ENCODE data around the gene SCYL1. TPM values are rescaled to one million over a fixed set of nuclear protein-coding genes. Genes with fewer than 3 reads are reported as not detected.

The SCYL1 gene
- total and polyA plus RNA-seq, 2 experiments from 2014 or later, result 52.7 to 66.1 TPM

- no peak overlapping the region for H3K4me3 ChIP-seq
- peaks cover 38% of the 10 kb centered on the region for H3K4me1 Mint-ChIP-seq
- ATAC-seq (peak; percentile 6), DNase-seq (ENCODE audit: low spot score) (no peak)
- H3K9me3 Mint-ChIP-seq, result peaks cover 2% of the 10 kb centered on the region; the same call in 1 of the 3 replicates
- peaks cover 18% of the 10 kb centered on the region for H3F3A ChIP-seq (replicated peaks; ENCODE audit: low read depth)
- H3K27me3 Mint-ChIP-seq (ENCODE audit: insufficient read depth, low read depth, poor library complexity), result peaks cover 9% of the 10 kb centered on the region
- H3K79me2 ChIP-seq (replicated peaks; ENCODE audit: insufficient read depth), result peaks cover 9% of the 10 kb centered on the region
- peak overlapping the region; percentile 43 for H2AFZ ChIP-seq
- no peaks in the 10 kb centered on the region for H3K9me2 ChIP-seq (ENCODE audit: insufficient read depth)
- no peaks in the 10 kb centered on the region; the same call in 2 of the 3 replicates for H3K36me3 Mint-ChIP-seq (ENCODE audit: low read depth)
- no peaks in the 10 kb centered on the region for H3K27me3 ChIP-seq (ENCODE audit: insufficient read depth)
- H3K4me2 ChIP-seq, result peak overlapping the region; percentile 1
- H4K20me1 ChIP-seq (replicated peaks; ENCODE audit: insufficient read depth), result no peaks in the 10 kb centered on the region
- H3K36me3 ChIP-seq (ENCODE audit: insufficient read depth), result no peaks in the 10 kb centered on the region
- no peak overlapping the region for H3K27ac Mint-ChIP-seq
- no peak for TF ChIP-seq ZNF331 (CRISPR knock-in tag; IDR thresholded peaks at IDR 0.05; ENCODE audit: low read depth)
- TF ChIP-seq NANOG (IDR thresholded peaks at IDR 0.05; ENCODE audit: borderline replicate concordance), result no peak
- TF ChIP-seq CTCF (conservative IDR thresholded peaks at IDR 0.05; ENCODE audit: low read depth in 2 of 2), result 0 out of 4 replicates have a peak, but pooled peaks of 1 of the 2 experiments have one; percentile 12
- TF ChIP-seq EZH2phosphoT487 (IDR thresholded peaks at IDR 0.05; ENCODE audit: unreplicated experiment), result no peak
- no peak for TF ChIP-seq REST (IDR thresholded peaks at IDR 0.05; ENCODE audit: unreplicated experiment)
- no peak overlapping the region for H3K4me3 Mint-ChIP-seq
- peaks cover 31% of the 10 kb centered on the region for H3K4me1 ChIP-seq (ENCODE audit: insufficient read depth)
- H3K27ac ChIP-seq (ENCODE audit: low read depth), result peak overlapping the region; percentile 76
These were observed 46.3 kb upstream of the SCYL1 start for GRCh38 chr11:65478388-65479183.

GRCh38 chr11:65479184-65480145 lies 45.4 kb upstream of the SCYL1 start:
- ATAC-seq (peak; percentile 65), DNase-seq (ENCODE audit: low spot score) (peak; percentile 83)
- Histone ChIP-seq H3K27me3 (ENCODE audit: insufficient read depth) (no peaks in the 10 kb centered on the region), H3F3A (replicated peaks; ENCODE audit: low read depth) (peaks cover 18% of the 10 kb centered on the region), H3K27ac (ENCODE audit: low read depth) (peak overlapping the region; percentile 76; the same call in 1 of the 2 replicates), H2AFZ (peak overlapping the region; percentile 65), H3K9me2 (ENCODE audit: insufficient read depth) (no peaks in the 10 kb centered on the region), H3K4me3 (no peak overlapping the region), H3K4me1 (ENCODE audit: insufficient read depth) (peaks cover 34% of the 10 kb centered on the region), H3K36me3 (ENCODE audit: insufficient read depth) (no peaks in the 10 kb centered on the region), H3K79me2 (replicated peaks; ENCODE audit: insufficient read depth) (peaks cover 9% of the 10 kb centered on the region), H3K4me2 (peak overlapping the region; percentile 42), H4K20me1 (replicated peaks; ENCODE audit: insufficient read depth) (no peaks in the 10 kb centered on the region)
- H3K4me1 Mint-ChIP-seq, result peaks cover 38% of the 10 kb centered on the region
- peak overlapping the region; percentile 5; the same call in 1 of the 3 replicates for H3K4me3 Mint-ChIP-seq
- H3K9me3 Mint-ChIP-seq, result peaks cover 2% of the 10 kb centered on the region; the same call in 1 of the 3 replicates
- H3K27ac Mint-ChIP-seq, result peak overlapping the region; percentile 69; the same call in 1 of the 2 replicates
- no peaks in the 10 kb centered on the region; the same call in 2 of the 3 replicates for H3K36me3 Mint-ChIP-seq (ENCODE audit: low read depth)
- H3K27me3 Mint-ChIP-seq (ENCODE audit: insufficient read depth, low read depth, poor library complexity), result peaks cover 9% of the 10 kb centered on the region
- TF ChIP-seq ZNF114 (CRISPR knock-in tag; IDR thresholded peaks at IDR 0.05) (no peak), CTCF (conservative IDR thresholded peaks at IDR 0.05; ENCODE audit: low read depth in 2 of 2) (peak; percentile 60 to 69), ZNF331 (CRISPR knock-in tag; IDR thresholded peaks at IDR 0.05; ENCODE audit: low read depth) (no peak), EZH2 (IDR thresholded peaks at IDR 0.05; ENCODE audit: low read depth, unreplicated experiment) (no peak), CREB1 (CRISPR knock-in tag; IDR thresholded peaks at IDR 0.05; ENCODE audit: low read depth) (no peak), ETS1 (IDR thresholded peaks at IDR 0.05) (no peak), JUNB (IDR thresholded peaks at IDR 0.05; ENCODE audit: unreplicated experiment) (no peak)
